ENCODE data around the gene VIPR1.
A peak's percentile ranks its signal among the peaks of the same experiment; 100 is the strongest.

Gene VIPR1

DNA sequence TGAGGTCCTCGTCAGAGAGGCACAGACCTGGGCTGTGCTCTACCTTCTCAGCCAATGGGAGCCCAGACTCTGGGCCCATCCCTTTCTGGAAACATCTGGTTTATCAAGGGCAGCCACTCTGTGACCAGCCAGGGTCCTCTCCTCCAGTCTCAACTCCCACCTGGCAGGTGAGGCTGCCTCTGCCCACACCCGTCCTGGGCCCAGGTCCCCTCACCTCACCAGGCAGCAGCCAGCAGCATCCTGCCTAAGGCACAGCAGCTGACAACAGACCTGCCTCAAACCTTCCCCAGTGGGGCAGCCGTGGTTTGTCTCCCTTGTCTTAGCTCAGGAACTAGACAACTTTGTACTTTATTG, 8.7 kb upstream of the VIPR1 start:
- no peak for DNase-seq (ENCODE audit: low read depth in 2 of 2, low spot score in 1 of 2)

DNA sequence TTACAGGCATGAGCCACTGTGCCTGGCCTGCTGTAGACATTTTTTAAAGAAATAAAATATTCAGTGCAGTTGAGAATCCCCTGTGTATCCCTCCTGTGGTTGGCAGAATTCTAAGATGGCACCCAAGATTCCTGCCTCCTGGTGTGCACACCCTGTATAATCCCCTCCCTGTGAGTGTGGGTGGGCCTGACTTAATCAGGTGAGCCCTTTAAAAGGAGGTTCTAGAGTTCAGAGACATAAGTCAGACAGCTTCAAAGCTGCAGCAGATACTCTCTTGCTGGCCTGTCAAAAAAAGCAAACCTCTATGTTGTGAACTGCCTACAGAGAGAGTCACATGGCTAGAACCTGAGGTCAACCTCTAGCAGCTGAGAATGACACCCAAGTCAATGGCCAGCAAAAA, 7.0 kb upstream of the VIPR1 start:
- DNase-seq (ENCODE audit: low read depth in 2 of 2, low spot score in 1 of 2): no peak

DNA sequence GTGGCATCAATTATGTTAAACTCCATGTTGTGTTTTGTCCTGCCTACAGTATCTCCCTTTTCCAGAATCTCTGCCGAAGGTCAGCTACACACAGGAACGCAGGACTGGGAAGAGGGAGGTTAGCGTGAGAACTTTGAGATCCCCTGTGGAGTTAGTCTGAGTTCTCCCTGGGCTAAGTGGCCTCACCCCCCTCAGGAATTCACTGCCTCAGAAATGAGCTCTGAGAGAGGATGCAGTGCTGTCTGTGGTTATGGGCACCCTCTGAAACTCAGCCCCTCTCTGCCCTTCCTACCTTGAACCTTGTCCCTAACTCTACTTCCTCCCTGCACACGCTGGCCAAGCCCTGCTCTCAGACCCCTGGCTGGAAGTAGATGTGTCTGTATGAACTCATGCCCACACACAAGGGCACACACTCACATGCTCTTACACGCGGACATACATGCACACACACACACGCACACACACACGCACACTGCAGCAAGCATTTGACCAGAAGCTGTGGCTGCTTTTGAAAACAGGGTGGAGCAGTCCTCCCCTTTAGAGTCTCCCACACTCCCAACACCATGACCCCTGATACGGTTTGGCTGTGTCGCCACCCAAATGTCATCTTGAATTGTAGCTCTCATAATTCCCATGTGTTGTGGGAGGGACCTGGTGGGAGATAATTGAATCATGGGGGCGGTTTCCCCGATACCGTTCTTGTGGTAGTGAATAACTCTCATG, 5.3 kb upstream of the VIPR1 start:
- DNase-seq (ENCODE audit: low read depth in 2 of 2, low spot score in 1 of 2): no peak

DNA sequence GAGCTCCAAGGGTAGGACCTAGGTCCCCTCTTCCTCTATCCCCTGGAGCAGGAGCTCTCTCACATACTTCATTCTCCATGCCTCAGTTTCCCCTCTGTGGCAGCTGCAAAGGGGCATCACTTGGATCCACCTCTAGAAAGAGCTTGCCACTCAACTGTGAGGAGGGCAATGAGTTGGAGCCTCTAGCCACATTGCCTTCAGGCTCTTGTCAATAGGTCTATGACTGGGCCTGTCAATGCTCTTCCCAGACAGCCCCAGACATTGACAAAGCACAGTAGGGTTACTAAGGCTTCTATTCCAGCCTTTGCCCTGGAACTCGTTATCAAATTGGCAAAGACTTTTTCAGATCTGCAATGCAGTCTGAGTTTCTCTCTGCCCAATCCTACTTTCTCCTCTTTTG, 4.4 kb upstream of the VIPR1 start:
- no peak for DNase-seq (ENCODE audit: low read depth in 2 of 2, low spot score in 1 of 2)

DNA sequence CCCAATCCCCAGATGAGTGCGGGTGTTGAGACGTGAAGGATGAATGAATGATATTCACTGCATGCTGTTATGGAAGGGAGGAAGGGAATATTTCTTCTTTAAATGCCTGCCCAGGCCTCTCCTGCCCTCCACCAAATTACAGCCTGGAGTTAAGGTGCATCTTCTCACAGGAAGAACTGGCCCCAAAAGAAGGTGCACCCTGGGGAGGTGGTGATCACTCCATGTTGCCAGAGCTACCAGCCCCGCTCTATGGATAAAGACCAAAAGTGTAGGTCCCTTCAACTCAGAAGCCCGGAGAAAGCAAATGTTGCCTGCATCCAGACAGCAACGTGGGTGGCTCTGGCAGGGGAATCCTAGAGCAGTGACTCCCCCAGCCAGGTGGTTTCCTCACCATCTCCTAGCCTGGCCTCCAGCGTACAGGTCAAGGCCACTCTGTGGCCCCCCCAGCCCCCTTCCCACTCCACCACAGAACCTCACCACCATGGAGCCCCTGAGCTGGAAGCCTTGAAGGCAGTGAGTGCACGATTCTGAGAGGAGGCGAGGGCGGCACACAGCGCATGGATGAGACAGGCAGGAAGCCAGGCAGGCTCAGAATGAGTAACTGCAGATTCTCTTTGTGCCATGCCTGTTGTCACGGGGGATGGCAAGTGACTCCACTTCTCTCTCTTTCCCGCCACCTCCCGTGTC, 3.5 kb upstream of the VIPR1 start:
- no peak for DNase-seq (ENCODE audit: low read depth in 2 of 2, low spot score in 1 of 2)

DNA sequence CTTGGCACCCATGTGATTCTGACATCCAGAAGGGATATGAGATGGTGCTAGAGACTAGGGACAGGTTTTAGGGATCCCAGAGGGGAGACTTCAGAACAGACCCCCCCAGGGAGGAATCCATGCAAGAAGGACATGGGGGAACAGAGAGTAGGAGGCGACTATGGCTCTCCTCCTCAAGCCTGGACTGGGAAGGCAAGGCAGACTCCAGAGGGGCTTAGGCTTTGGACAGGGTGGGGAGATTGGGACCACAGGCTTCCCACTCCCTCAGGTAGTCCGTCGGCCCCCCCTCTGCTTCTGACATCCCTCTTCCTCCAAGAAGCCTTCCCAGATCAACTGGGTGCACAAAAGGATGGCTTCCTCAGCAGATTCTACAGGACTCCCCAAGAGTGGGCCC, 3.0 kb upstream of the VIPR1 start:
- no peak for DNase-seq (ENCODE audit: low read depth in 2 of 2, low spot score in 1 of 2)

DNA sequence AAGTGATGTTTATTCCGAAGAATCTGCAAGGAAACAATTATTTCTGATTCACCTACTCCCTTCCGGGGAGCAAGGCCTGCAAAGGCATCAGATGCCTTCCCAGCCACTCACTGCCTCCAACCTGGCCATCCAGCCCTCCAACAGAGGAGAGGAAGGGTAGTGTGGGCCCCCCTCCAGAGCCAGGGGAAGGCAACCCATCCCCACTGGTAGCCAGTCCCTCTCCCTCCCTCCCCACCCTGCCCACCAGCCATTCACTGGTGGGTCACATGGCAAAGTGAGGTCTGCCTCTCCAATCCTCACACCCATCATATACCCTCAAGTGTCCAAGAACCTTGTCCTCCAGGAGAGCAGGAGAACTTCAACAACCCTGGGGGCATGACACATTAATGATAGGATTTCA, 2.4 kb upstream of the VIPR1 start:
- DNase-seq (ENCODE audit: low read depth in 2 of 2, low spot score in 1 of 2): no peak

DNA sequence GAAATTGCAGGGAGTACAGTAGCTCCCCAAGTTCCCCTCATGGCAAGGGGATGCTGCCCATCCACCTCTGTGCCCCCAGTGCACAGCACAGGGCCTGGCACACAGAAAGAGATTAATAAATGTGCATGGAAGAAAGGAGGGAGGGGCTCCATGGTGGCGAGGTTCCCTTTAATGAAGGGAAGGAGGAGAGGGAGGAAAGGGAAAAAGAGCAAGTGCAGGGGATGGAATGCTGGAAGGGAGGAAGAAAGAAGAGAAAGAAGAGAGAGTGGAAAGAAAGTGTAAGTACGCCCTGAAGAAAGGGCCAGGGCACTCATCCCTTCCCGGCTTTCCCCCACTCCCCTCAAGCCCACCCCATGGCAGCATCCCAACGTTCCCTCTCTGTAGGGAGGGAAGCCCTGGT, 1.5 kb upstream of the VIPR1 start:
- no peak for DNase-seq (ENCODE audit: low read depth in 2 of 2, low spot score in 1 of 2)

DNA sequence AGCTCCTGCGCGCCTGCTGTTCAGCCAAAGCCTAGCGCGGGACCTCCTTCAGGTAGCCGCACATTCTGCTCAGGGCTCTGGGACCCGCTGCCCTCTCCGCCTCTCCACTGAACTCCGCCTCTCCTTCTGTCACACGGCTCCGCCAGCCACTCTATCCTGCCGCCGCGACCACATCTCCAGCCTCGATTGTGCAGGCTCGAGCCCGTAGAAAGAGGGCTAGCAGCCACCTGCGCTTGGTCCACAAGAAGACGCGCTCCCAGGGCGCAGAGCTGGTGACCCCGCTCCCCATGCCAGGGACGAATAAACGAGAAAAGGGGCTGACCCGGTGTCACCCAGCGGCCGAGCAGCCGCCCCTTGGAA, 1.1 kb upstream of the VIPR1 start:
- no peak for DNase-seq (ENCODE audit: low read depth in 2 of 2, low spot score in 1 of 2)

DNA sequence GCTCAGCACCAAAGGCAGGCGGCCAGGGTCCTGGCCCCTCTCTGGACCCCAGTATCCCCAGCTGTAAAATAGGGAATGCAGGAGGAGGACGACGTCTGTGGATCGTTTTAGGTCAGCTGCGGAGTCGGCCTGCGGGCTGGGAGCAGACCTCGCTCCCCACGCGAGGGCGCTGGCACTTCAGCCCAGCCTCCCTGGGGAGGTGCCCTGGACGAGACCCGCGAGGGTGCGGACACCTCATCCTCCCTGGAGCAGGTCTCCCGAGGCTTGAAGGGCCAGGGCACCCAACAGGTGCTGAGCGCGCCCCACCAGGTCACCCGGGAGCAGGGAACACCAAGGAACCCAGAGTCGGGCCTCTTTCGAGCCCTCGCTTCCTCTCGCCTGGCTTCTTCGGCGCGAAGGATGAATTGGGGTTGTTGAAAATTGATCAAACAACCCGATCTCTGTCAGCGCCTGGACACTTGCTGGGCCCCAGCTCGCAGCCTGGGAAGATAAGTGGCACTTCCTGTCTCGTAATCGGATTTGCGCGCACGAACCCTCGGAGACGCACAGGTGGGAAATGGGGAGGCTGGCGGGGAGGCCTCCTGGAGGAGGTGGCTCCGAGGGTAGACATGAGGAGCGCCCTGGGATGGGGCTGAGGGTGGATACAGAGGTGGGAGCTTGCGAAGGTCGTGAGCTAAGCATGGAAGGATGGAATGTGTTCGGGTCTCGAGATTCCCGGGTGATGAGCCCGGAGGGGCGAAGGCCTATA, 588 bp upstream of the VIPR1 start:
- DNase-seq (ENCODE audit: low read depth in 2 of 2, low spot score in 1 of 2): peak; percentile 24 to 33

DNA sequence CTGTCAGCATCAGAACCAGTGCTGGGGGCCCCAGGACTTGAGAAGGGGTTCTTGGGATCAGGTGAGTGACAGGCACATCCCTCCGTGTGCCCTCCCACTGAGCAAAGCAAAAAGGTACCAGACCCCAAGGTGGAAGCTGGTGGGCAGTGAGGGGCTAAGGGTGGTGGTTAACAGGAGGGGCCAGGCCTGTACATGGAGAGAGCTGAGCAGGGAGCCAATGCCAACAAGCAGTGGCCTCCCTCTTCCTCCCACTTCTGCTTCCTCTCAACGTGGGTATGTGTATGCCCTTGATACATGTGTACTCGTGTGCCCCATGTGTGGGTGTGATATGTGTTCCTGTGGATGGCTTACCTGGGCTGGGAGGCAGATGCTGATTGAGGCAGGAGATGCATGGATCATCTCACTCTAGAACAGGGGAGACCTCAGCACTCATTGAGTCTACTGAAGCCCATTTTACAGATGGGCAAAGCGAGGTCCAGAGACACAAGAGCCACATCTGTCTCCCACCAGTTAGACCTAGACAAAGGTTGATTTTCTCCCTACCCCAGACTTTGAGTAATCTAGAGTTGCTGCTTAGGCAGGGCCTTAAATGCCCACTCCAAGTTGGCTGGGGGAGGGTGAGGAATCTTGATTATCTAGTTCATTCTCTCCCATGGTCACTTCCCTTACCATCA, 945 bp downstream of the VIPR1 start:
- no peak for DNase-seq (ENCODE audit: low read depth in 2 of 2, low spot score in 1 of 2)

DNA sequence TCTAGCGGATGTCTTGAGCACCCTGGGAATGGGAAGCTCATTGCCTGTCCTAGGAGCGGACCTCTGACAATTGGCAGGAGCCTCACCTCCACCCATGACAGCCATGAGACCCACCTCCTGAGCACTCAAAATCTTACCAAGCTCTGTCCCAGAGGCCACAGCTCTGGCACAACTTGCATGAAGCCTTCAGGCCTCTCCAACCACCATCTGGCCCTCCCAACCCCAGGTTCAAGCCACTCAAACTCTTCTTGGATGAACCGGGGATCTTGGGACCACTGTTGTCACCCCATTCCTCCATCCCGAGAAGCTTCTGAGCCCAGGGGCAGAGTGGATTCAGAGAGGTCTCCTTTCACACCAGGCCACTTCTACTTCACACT, 1.5 kb downstream of the VIPR1 start:
- DNase-seq (ENCODE audit: low read depth in 2 of 2, low spot score in 1 of 2): no peak

DNA sequence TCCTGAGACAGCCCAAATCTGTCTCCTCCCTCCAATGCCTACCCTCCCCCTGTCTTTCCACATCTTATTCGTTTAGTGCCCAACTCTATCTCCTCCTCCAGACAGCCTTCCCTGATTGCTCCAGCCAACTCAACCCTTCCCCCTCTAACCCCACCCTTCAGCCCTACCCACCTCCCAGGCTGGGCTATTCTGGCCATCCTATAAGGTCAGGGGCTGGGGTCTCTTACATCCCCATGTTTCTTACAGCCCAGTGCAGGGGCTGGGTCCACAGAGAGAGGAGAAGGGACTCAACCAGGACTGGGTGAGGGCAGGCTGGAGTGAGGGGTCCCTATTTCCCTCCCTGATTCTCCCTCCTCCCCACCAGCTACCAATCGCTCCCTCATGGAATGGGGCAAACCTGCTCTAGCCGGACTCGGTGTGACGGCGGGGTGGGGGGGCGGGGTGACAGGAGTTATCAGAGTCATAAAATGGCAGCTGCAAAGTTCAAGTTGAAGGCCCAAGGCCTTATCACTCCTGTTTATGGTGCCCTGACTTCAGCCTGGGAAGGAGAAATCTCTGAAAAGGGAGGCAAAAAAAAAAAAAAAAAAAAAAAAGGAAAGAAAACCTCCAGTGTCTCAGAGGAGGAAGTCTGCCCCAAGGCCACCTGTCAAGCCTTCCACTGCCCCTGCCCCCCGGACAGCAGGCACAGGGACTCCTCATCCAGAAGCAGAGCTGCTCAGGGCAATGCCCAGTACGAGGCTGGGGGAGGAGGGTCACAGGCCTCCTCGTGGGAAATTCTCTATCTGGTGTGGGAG, 2.1 kb downstream of the VIPR1 start:
- DNase-seq (ENCODE audit: low read depth in 2 of 2, low spot score in 1 of 2): no peak

DNA sequence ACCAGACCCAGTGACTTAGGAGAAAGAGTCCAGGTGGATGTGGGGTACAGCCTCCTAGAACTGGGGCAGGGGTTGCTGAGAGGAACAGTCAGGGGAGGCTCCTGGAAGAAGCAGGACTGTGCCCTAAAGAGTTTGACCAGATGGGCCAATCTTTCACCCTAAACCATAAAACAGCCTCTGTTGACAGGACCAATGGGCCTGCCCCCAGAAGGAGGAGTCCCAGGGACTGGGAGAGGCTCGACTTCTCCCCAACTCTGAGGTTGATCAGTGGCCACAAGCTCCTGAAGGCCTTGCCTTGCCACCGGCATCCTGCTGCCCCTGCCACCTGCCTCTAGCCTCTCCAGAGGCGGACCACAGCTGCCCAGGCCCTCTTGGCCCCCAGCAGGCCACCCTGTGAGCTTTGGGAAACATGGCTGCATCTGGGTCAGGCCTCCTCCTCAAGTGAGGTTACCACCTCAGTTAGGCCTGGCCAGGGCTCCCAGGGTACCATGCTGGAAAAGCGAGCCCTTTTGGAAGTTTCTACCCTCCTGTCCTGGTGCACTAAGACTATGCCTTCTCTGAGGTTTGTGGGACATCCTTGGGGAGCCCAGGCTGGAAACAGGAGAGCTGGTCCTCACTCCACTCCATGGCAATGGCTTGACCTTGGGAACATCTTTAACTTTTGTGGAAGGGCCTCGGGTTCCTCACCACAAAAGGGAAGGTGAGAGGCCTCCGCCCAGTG, 2.8 kb downstream of the VIPR1 start:
- DNase-seq (ENCODE audit: low read depth in 2 of 2, low spot score in 1 of 2): no peak

DNA sequence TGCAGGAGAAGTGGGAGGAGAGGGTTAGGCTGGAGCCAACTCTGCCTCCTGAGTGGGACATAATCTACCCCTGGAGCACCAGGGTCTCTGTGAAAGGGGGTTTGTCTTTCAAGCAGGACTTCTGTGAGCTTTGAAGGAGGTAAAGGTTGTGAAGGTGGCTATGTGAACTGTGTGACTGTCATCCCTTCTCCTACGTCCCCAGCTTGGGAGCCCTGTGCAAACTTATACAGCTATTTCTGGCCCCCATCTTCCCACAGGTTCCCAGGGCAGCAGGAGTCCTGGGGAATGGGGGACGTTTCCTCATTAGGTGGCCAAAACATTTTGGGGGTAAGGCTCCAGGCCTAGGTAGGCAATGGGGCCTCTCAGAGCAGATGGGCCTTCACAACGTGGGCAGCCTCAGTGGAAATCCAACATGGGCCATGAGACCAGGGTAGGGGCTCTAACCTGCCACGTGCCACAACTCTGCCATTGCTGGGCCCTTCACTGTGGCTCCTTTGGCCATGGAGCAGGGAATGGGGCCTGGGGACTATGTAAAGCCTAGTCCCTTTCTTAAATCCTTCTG, 3.5 kb downstream of the VIPR1 start:
- no peak for DNase-seq (ENCODE audit: low read depth in 2 of 2, low spot score in 1 of 2)

DNA sequence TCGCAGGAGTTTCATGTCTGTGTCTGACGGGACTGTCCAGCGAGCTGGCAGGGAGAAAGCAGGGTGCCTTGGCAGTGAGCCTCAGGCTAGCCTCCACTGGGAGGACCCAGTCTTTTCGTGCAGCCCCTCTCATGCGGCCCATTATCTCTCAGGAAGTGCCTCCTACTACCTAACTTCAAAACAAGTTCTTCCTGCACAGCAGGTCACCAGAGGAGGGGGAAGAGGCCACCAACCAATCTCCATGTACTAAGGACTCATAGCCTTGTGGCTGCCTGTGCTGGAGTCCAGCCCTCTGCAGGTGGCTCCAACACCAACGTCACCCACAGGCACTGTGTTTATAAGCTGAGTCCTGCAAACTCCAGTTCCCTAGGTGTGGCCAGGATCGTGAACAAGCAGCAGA, 4.8 kb downstream of the VIPR1 start:
- DNase-seq (ENCODE audit: low read depth in 2 of 2, low spot score in 1 of 2): no peak

DNA sequence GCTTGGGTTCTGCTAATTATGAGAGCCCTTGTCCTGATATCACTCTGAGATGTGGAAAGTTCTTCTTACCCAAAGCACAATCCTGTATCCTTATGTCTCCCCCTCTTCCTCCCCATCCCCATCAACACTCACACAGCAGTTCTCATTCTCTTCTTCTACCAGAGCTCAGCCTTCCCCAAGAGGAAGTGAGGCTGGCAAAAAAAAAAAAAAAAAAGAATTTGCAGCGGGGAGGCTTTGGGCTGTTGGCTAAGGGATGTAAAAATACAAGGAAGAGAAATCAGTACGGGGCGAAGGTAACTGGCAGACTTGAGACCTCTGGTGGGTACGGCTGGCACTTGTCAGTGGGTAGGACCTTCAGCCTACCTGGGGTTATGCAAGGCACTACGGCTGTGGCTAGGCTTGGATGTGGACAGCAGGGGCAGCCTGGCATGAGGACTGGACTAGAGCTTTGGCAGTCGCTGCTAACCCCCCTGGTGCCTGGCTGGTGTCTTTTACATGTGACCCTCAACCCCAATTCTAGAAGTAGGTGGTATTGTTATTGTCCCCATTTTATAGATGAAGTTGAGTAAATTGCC, 5.4 kb downstream of the VIPR1 start:
- DNase-seq (ENCODE audit: low read depth in 2 of 2, low spot score in 1 of 2): no peak

DNA sequence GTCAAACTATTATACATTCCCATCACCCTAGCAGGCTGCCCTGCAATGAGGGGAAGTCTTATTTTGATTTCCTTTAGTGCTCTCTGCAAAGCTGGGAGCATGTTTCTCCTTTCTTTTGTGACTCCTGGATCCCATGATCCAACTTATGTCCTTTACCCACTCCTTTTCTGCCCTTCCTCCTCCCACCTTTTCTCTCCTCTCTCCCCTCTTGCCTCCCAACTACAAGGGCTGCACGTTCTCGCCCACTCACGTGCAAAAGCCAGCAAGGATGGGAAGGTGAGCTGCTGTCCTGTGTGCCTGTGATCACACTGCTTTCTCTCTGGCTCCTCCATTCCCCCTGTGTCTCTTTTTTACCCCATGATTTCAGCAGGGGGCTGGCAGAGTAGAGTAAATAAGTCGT, 6.1 kb downstream of the VIPR1 start:
- DNase-seq (ENCODE audit: low read depth in 2 of 2, low spot score in 1 of 2): no peak

DNA sequence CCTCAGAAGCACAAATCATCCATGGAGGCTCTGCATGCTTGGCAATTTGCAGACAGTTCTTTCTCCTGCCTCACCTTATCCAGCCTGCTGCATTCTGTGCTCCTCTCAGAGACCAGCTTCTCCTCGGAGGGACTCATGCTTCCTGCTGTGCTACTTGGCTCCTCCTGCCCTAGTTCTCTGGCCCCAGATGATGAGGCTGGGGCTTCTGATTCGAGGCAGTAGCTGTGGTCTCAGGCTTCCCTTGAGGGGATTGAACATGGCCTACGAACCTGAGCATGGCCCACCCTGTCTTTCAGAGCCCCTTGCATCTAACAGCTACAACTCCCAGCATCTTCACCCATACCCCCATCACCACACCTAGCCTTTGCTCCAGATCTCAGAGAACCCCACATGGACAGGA, 6.7 kb downstream of the VIPR1 start:
- no peak for DNase-seq (ENCODE audit: low read depth in 2 of 2, low spot score in 1 of 2)

DNA sequence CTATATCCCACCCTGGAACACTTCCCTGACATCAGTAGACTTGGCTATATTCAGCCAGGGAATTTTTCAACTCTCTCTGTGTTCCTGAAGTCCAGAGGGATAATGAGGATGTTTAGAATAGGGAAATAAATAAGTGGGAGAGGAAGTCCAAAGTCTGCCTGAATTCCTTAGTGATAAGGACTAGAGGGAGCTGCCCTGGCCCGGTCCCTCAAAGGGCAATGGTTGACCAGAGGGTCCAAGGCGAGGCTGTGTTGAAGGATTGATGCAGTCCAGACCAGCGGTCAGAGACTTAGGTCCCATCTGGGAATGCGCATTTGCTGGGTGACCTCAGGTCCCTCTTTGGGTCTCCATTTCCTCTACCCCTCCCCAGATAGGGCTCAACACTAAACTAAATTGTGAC, 7.9 kb downstream of the VIPR1 start:
- DNase-seq (ENCODE audit: low read depth in 2 of 2, low spot score in 1 of 2): no peak

All from stimulated activated CD8-positive, alpha-beta memory T cell treated with anti-CD3 and anti-CD28 coated beads, Interleukin-4, amount 100 ng/mL, for 1 hour (primary cell).